Body of pancreas (tissue), 4 donors: ENCODE results near the gene SRSF6. TPM values are rescaled to one million over a fixed set of nuclear protein-coding genes. Genes with fewer than 3 reads are reported as not detected.

Experiments
- ATAC-seq: fragments of 150-250 bp; one replicate; pipeline ENCODE4 v1.9.1; 2016
- DNase-seq, 4 donors: peaks; one replicate each; pipeline ENCODE4 v3.0.0-alpha.2; 2019
- H3K27ac ChIP-seq, 4 donors: fragments of 200-600 bp; sonication (generic); 1 replicate in 3 of 4; 2 replicates in 1 of 4; pipeline versions ENCODE4 v1.5.1 to v1.6.1; 2016 to 2019; ENCODE audit warnings: mild to moderate bottlenecking in 1 of 4, mixed read lengths in 1 of 4, moderate library complexity in 1 of 4
- H3K27me3 ChIP-seq, 2 donors: fragments of 200-600 bp; sonication (generic); one replicate each; pipeline ENCODE4 v1.6.0; 2016; ENCODE audit warnings: mild to moderate bottlenecking in 1 of 2
- H3K36me3 ChIP-seq, 2 donors: fragments of 200-600 bp; sonication (generic); replicated peaks in 1 of 2; 2 replicates each; pipeline ENCODE4 v1.5.1; 2016; ENCODE audit warnings: low read depth in 2 of 2; ENCODE audit not compliant: insufficient read depth in 1 of 2
- H3K4me1 ChIP-seq: fragments of 200-600 bp; sonication (generic); one replicate; pipeline ENCODE4 v1.6.0; 2016
- H3K4me3 ChIP-seq, 2 donors: fragments of 200-600 bp; sonication (generic); 1 replicate in 1 of 2; 2 replicates in 1 of 2; pipeline ENCODE4 v1.5.1; 2016 to 2019
- H3K9me3 ChIP-seq, 3 donors: fragments of 200-600 bp; sonication (generic); 1 replicate in 2 of 3; 2 replicates in 1 of 3; pipeline ENCODE4 v1.5.1; 2016
- CTCF ChIP-seq, 7 experiments: fragments of 450-650 bp in 4 of 7; fragments of 200-600 bp in 3 of 7; sonication (generic) in 3 of 7; IDR thresholded peaks; one replicate each; pipeline ENCODE4 v1.5.1; 2016 to 2019; ENCODE audit warnings: antibody characterized with exemption in 7 of 7
- POLR2A ChIP-seq, 3 donors: fragments of 450-650 bp; IDR thresholded peaks; one replicate each; pipeline ENCODE4 v1.6.1; 2016; ENCODE audit warnings: antibody characterized with exemption in 3 of 3, mild to moderate bottlenecking in 2 of 3
- WGBS, 2 donors: methylation state at CpG; one replicate each; pipeline ENCODE4 v1.1.5; 2017; 5-methylcytosine and 5-hydroxymethylcytosine counted together
- intact Hi-C: fragments of 100-400 bp; cut with DNase I; formaldehyde crosslinking; loops from one replicate; pipeline ENCODE4 v1.15.1; 2023
- total RNA-seq, 2 donors: library from RNA; depleted of rRNA; stranded (reverse); fragments of >200 nt; gene quantifications; one replicate each; pipeline ENCODE4 v1.1.0, GENCODE V29; 2016

The SRSF6 gene
- total RNA-seq, 2 donors from 2014 or later = 58.4 to 90.6 TPM

DNA sequence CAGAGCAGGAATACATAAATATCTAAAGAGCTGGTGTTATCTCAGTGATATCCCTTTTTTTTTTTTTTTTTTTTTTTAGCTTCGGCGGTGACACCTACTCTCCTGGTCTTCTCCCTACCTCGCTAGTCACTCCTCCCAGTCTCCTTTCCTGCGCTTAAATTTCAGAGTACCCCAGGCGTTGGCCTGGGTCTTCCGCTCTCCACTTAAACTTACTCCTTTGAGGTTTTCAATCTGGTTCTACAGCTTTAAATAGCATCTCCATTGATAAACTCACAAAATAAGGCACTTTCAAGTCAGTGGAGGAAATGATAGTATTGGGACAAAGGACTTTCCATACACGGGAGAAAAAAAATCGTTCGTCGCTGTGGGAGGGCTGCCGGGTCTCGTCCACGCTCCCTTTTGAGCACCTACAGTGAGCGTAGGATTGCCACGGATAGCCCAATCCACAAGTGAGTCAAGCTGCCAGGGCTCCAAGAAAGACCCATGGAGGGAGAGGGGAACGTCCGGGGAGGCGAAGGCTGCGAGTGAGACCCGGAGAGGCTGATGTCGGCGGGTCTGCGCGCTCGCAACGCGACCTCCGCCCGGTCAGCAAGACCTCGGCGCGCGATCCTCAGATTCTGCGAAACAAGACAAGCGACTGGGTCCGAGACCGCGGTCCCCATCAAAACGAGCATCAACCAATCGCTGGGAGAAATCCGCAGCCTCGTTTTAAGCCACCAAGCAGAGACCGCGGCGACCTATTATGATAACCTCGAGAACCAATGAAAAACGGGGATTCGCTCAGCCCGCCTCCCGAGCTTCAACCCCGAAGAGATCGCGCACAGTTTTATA is 672 bp upstream of the SRSF6 start:
- DNase-seq (peak; percentile 90 to 95 (median 92)), ATAC-seq (peak; percentile 90)
- intact Hi-C loops = no loop called here
- Histone ChIP-seq H3K4me1 (peaks cover 35% of the 10 kb centered on the region), H3K27ac (peak overlapping the region; percentile 98 to 100 (median 99)), H3K36me3 (peaks cover 11% of the 10 kb centered on the region in 2 donors), H3K4me3 (peak overlapping the region; percentile 50 to 73), H3K27me3 (no peaks in the 10 kb centered on the region), H3K9me3 (no peaks in the 10 kb centered on the region)
- WGBS, 2 donors = 1 to 2% methylated on average over 26 to 53 of the region's 53 CpGs
- TF ChIP-seq CTCF (IDR thresholded peaks at IDR 0.05) (no peak), POLR2A (IDR thresholded peaks at IDR 0.05) (no peak)

DNA sequence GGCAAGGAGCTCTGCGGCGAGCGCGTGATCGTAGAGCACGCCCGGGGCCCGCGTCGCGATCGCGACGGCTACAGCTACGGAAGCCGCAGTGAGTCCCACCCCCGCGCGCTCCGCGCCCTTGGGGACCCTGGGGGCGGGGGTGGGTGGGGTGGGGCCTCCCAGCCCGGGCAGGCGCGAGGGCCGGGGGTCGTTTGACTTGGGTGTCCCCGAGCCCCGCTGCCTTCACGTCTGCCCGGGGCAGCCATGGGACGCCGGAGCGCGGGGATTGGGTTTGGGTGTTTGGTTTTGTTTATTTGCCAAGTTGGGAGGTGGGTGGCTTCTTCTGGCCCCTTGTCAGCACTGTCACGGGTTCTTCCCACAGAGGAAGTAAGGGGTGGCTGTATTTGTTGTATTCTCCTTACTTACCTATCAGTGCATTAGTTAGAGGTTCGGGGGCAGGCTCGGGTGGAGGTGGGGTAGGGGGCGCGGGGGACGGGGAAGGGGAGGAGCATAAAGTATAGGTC is 777 bp downstream of the SRSF6 start:
- H3K4me1 ChIP-seq = peaks cover 50% of the 10 kb centered on the region
- DNase-seq (no peak), ATAC-seq (no peak)
- intact Hi-C loops = no loop called here
- peaks cover 11 to 13% of the 10 kb centered on the region in 2 donors for H3K36me3 ChIP-seq
- no peaks in the 10 kb centered on the region for H3K27me3 ChIP-seq
- H3K4me3 ChIP-seq = peak overlapping the region; percentile 50 to 73
- peak overlapping the region; percentile 98 to 100 (median 99) for H3K27ac ChIP-seq
- TF ChIP-seq CTCF (IDR thresholded peaks at IDR 0.05) = no peak
- no peaks in the 10 kb centered on the region for H3K9me3 ChIP-seq
- WGBS, 2 donors = 0 to 4% methylated on average over 6 to 25 of the region's 41 CpGs

DNA sequence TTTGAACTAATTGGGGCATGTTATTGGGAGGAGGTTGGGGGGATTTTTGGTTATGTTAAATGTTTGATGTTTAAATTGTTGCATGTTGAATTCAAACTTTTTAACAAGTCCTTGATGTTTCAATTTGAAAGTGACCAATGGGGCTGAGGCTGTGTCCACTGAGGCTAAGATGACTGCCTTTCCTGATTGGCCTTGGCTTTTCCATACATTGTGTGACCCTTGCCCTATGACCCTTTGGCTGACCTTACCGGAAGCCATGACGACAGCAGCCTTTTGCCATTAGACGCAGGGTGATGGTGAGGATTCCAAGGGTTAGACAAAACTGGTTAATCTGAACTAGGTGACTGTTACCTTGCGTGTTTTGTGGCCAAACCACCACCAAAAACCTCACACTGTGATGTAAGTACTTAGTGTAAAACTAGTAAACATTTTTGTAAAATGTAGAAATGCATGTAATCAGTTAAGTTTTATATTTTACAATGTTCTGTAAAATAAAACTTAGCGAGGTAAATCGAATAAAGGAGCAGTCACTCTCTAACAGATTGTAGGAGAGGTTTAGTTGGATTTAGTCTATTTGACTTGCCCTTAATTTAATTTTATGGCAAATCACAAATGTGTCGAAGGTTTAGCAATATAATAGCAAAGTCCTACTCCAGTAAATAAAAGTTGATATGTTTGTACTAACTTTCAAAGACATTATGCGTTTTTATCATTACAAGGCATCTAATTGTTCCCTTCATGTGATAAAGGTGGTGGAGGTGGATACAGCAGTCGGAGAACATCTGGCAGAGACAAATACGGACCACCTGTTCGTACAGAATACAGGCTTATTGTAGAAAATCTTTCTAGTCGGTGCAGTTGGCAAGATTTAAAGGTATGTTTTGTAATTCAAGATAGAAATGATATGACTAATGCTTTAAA is 1.6 kb downstream of the SRSF6 start:
- no peak for TF ChIP-seq POLR2A (IDR thresholded peaks at IDR 0.05)
- TF ChIP-seq CTCF (IDR thresholded peaks at IDR 0.05) = no peak
- ATAC-seq (no peak), DNase-seq (peak in 1 of 4 donors; percentile 16)
- intact Hi-C loops = no loop called here
- Histone ChIP-seq H3K4me3 (peak overlapping the region in 1 of 2 donors; percentile 50), H3K36me3 (peaks cover 11 to 19% of the 10 kb centered on the region in 2 donors), H3K27me3 (no peaks in the 10 kb centered on the region), H3K27ac (peak overlapping the region; percentile 98 to 100 (median 99)), H3K9me3 (no peaks in the 10 kb centered on the region), H3K4me1 (peaks cover 50% of the 10 kb centered on the region)
- 43 to 48% methylated on average over 12 of the region's 12 CpGs for WGBS, 2 donors

- Histone ChIP-seq H3K27me3 (no peaks in the 10 kb centered on the region), H3K9me3 (no peaks in the 10 kb centered on the region), H3K36me3 (peaks cover 11 to 24% of the 10 kb centered on the region in 2 donors), H3K4me1 (peaks cover 53% of the 10 kb centered on the region), H3K4me3 (no peak overlapping the region), H3K27ac (no peak overlapping the region)
- intact Hi-C loops = no loop called here
- no peak for DNase-seq
- TF ChIP-seq POLR2A (IDR thresholded peaks at IDR 0.05) (no peak), CTCF (IDR thresholded peaks at IDR 0.05) (no peak)
- ATAC-seq = no peak
- 73 to 81% methylated on average over 23 of the region's 23 CpGs for WGBS, 2 donors
Observed at GRCh38 chr20:43460172-43460829, 2.6 kb downstream of the SRSF6 start.
